ENCODE results near the gene CHCT1. TPM values are rescaled to one million over a fixed set of nuclear protein-coding genes. Genes with fewer than 3 reads are reported as not detected.
A peak's percentile ranks its signal among the peaks of the same experiment; 100 is the strongest.
"Not testable (repeated sequence)": the region's sequence is repeated elsewhere in the genome, so short reads cannot be mapped to it uniquely, and the experiment has no call there.

The CHCT1 gene
- total RNA-seq, 4 donors from 2014 or later: not detected

GRCh38 chr17:60416368-60416925, 5.8 kb upstream of the CHCT1 start:
- Histone ChIP-seq H3K9me3 (no peaks in the 10 kb centered on the region), H3K36me3 (no peaks in the 10 kb centered on the region), H3K4me3 (no peak overlapping the region), H3K27ac (no peak overlapping the region), H3K27me3 (no peaks in the 10 kb centered on the region), H3K4me1 (no peaks in the 10 kb centered on the region)
- DNase-seq: no peak
- intact Hi-C loops (cut with DNase I; ENCODE audit: low total_unique reads): no loop called here
- TF ChIP-seq POLR2A (IDR thresholded peaks at IDR 0.05): no peak
- TF ChIP-seq, protein P1, sequence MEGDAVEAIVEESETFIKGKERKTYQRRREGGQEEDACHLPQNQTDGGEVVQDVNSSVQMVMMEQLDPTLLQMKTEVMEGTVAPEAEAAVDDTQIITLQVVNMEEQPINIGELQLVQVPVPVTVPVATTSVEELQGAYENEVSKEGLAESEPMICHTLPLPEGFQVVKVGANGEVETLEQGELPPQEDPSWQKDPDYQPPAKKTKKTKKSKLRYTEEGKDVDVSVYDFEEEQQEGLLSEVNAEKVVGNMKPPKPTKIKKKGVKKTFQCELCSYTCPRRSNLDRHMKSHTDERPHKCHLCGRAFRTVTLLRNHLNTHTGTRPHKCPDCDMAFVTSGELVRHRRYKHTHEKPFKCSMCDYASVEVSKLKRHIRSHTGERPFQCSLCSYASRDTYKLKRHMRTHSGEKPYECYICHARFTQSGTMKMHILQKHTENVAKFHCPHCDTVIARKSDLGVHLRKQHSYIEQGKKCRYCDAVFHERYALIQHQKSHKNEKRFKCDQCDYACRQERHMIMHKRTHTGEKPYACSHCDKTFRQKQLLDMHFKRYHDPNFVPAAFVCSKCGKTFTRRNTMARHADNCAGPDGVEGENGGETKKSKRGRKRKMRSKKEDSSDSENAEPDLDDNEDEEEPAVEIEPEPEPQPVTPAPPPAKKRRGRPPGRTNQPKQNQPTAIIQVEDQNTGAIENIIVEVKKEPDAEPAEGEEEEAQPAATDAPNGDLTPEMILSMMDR (IDR thresholded peaks at IDR 0.05): no peak

DNA sequence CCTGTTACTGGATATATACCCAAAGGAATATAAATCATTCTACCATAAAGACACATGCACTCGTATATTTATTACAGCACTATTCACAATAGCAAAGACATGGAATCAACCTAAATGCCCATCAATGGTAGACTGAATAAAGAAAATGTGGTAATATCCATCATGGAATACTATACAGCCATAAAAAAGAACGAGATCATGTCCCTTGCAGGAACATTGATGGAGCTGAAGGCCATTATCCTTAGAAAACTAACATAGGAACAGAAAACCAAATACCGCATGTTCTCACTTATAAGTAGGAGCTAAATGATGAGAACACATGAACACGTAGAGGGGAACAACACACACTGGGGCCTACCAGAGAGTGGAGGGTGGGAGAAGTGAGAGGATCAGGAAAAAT, 3.3 kb upstream of the CHCT1 start:
- H3K27me3 ChIP-seq; H3K4me1 ChIP-seq; intact Hi-C loops (cut with DNase I; ENCODE audit: low total_unique reads); DNase-seq; H3K4me3 ChIP-seq; H3K27ac ChIP-seq; H3K36me3 ChIP-seq; H3K9me3 ChIP-seq: not testable (repeated sequence)

DNA sequence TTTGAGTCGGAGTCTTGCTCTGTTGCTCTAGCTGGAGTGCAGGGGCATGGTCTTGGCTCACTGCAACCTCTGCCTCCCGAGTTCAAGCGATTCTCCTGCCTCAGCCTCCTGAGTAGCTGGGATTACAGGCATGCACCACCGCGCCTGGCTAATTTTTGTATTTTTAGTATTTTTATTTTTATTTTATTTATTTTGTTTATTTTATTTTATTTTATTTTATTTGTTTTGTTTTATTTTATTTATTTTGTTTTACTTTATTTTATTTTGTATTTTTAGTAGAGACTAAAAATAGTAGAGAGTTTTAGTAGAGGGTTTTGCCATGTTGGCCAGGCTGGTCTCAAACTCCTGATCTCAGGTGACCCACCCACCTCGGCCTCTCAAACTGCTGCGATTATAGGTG, 2.4 kb upstream of the CHCT1 start:
- DNase-seq; H3K4me3 ChIP-seq; H3K36me3 ChIP-seq; intact Hi-C loops (cut with DNase I; ENCODE audit: low total_unique reads); H3K27me3 ChIP-seq; H3K4me1 ChIP-seq; H3K27ac ChIP-seq; H3K9me3 ChIP-seq: not testable (repeated sequence)

- intact Hi-C loops (cut with DNase I; ENCODE audit: low total_unique reads): no loop called here
These were observed 772 bp upstream of the CHCT1 start for GRCh38 chr17:60421273-60422161.

GRCh38 chr17:60423865-60424264, 1.6 kb downstream of the CHCT1 start:
- H3K27ac ChIP-seq: no peak overlapping the region
- no peaks in the 10 kb centered on the region for H3K4me1 ChIP-seq
- H3K27me3 ChIP-seq: no peaks in the 10 kb centered on the region
- no peak for TF ChIP-seq POLR2A (IDR thresholded peaks at IDR 0.05)
- TF ChIP-seq, protein P1 (IDR thresholded peaks at IDR 0.05): no peak
- intact Hi-C loops (cut with DNase I; ENCODE audit: low total_unique reads): no loop called here
- H3K36me3 ChIP-seq: no peaks in the 10 kb centered on the region
- no peak overlapping the region for H3K4me3 ChIP-seq
- no peak for DNase-seq
- no peaks in the 10 kb centered on the region for H3K9me3 ChIP-seq

More at GRCh38 chr17:60421273-60422161, 772 bp upstream of the CHCT1 start:
- H3K27me3 ChIP-seq: no peaks in the 10 kb centered on the region
- H3K4me1 ChIP-seq: no peaks in the 10 kb centered on the region
- TF ChIP-seq POLR2A (IDR thresholded peaks at IDR 0.05): peak in 1 of 2 donors; percentile 22
- TF ChIP-seq, protein P1 (IDR thresholded peaks at IDR 0.05): peak; percentile 81 to 88 (median 86)
- H3K36me3 ChIP-seq: no peaks in the 10 kb centered on the region
- peak overlapping the region in 1 of 2 donors; percentile 40 for H3K27ac ChIP-seq
- DNase-seq: peak; percentile 45 to 65
- no peaks in the 10 kb centered on the region for H3K9me3 ChIP-seq
- H3K4me3 ChIP-seq: peak overlapping the region; percentile 31 to 37

DNA sequence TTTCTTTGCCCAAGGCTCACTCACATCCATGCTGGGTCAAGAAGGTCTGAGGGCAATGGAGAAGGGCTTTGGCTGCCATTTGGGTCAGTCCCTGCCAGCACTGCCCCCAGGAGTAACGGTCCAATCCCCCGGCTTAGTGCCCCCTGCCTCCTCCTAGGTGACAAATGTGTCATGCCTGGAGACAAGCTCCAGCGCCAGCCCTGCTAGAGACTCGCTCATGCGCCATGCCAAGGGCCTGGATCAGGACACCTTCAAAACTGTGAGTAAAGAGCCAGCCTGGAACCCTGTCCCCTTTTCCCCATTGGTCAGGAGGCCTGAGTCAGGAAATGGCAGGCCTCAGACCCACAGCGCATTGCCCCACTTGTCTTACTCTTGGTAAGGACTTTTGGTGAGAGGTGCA, 3.3 kb downstream of the CHCT1 start:
- H3K27me3 ChIP-seq: no peaks in the 10 kb centered on the region
- no peaks in the 10 kb centered on the region for H3K4me1 ChIP-seq
- H3K36me3 ChIP-seq: no peaks in the 10 kb centered on the region
- TF ChIP-seq POLR2A (IDR thresholded peaks at IDR 0.05): no peak
- TF ChIP-seq, protein P1 (IDR thresholded peaks at IDR 0.05): no peak
- no peak overlapping the region for H3K27ac ChIP-seq
- DNase-seq: no peak
- intact Hi-C loops (cut with DNase I; ENCODE audit: low total_unique reads): no loop called here
- no peak overlapping the region for H3K4me3 ChIP-seq
- H3K9me3 ChIP-seq: no peaks in the 10 kb centered on the region
